Measurements from ENCODE around the gene PLS3.

The PLS3 gene

GRCh38 chrX:115581759-115582615 is 21.0 kb downstream of the PLS3 start:
- Mint-ChIP-seq H3K27ac (no peak overlapping the region), H3K36me3 (ENCODE audit: low read depth) (no peaks in the 10 kb centered on the region), H3K9me3 (no peaks in the 10 kb centered on the region), H3K27me3 (ENCODE audit: low read depth) (no peaks in the 10 kb centered on the region), H3K4me3 (no peak overlapping the region), H3K4me1 (ENCODE audit: low read depth) (peaks cover 7% of the 10 kb centered on the region)
- DNase-seq (ENCODE audit: low spot score) = no peak

DNA sequence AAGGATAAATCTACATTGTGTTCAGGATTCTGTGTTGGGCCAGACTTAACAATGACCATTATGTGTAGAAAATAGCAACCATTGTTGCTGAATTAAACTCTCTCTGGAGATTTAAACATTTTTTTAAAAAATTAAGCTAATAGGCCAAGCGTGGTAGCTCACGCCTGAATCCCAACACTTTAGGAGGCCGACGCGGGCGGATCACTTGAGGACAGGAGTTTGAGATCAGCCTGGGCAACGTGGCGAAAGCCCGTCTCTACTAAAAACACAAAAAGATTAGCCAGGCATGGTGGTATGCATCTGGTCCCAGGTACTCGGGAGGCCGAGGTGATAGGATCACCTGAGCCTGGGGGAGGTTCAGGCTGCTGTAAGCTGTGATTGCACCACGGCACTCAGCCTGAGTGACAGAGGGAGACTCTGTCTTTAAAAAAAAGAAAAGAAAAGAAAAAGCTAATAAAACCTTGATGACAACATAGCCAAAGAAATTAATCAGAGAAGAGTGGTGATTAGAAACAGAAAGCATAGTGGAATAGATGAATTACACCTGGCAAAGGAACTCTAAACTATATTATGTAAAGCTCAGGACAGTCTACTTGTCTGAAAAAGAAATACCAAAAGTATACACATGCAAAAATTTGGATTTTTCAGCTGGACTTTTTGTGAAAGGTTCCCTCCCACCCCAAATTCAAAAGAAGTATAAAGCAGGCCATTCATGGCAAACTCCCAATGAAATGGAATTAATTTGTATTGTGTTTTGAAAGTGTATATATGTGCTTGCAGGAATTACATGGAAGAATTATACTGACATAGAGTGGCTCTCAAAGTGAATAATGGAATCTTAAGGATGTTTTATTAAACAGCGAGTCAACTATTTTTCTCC is 21.9 kb downstream of the PLS3 start:
- Mint-ChIP-seq H3K36me3 (ENCODE audit: low read depth) (no peaks in the 10 kb centered on the region), H3K27ac (no peak overlapping the region), H3K4me3 (no peak overlapping the region), H3K9me3 (no peaks in the 10 kb centered on the region), H3K4me1 (ENCODE audit: low read depth) (peaks cover 7% of the 10 kb centered on the region), H3K27me3 (ENCODE audit: low read depth) (no peaks in the 10 kb centered on the region)
- DNase-seq (ENCODE audit: low spot score) = no peak

DNA sequence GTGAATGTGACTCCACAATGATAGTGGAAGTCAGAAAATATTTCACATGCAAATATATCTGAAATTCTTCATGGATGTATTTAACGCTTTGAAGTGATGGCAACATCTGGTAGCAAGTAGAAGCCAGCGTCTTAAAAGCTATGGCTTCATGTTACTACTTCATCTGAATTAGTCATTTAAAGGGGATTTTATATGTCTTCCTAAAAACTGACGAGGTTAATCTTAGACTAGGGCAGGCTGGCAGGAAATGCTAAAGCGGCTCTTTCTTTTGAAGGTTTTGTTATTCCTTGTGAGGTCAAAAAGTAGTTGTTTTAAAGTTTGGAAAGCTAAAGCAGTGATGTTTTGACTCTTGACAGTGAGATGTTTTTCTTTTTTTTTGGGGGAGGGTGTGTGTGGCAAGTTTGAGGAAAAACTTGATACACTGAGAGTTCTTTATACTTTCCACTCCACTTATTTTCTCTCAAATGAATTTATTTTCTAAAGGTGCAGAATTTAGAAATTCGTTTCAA is 22.6 kb downstream of the PLS3 start:
- no peak for DNase-seq (ENCODE audit: low spot score)
- no peaks in the 10 kb centered on the region for H3K9me3 Mint-ChIP-seq
- no peaks in the 10 kb centered on the region for H3K27me3 Mint-ChIP-seq (ENCODE audit: low read depth)
- H3K36me3 Mint-ChIP-seq (ENCODE audit: low read depth) = no peaks in the 10 kb centered on the region
- no peak overlapping the region for H3K4me3 Mint-ChIP-seq
- H3K4me1 Mint-ChIP-seq (ENCODE audit: low read depth) = peaks cover 7% of the 10 kb centered on the region
- no peak overlapping the region for H3K27ac Mint-ChIP-seq

DNA sequence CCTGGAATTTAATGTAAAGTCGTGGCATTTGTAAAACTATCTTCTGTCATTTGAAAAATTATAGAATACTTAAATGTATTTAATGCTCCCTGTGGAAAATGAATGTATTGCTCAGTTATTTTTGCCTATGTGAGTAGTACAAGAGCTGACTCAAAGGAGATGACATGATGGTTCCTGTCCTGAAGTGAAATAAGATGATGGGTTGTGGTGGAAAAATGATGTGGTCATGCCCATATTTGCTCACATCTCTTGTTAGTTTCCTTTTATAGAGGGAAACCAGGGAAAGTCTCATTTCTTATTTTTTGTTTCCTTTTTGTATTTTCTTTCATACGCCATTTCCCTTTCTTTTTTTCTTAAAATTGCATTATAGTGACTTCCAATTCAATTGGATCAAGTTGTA is 23.7 kb downstream of the PLS3 start:
- Mint-ChIP-seq H3K4me3 (no peak overlapping the region), H3K36me3 (ENCODE audit: low read depth) (no peaks in the 10 kb centered on the region), H3K27me3 (ENCODE audit: low read depth) (no peaks in the 10 kb centered on the region), H3K4me1 (ENCODE audit: low read depth) (peaks cover 7% of the 10 kb centered on the region), H3K9me3 (no peaks in the 10 kb centered on the region), H3K27ac (no peak overlapping the region)
- DNase-seq (ENCODE audit: low spot score) = peak; percentile 7

- Mint-ChIP-seq H3K27ac (no peak overlapping the region), H3K27me3 (ENCODE audit: low read depth) (no peaks in the 10 kb centered on the region), H3K9me3 (no peaks in the 10 kb centered on the region), H3K36me3 (ENCODE audit: low read depth) (no peaks in the 10 kb centered on the region), H3K4me1 (ENCODE audit: low read depth) (peaks cover 7% of the 10 kb centered on the region), H3K4me3 (no peak overlapping the region)
- DNase-seq (ENCODE audit: low spot score) = no peak
These were observed 27.2 kb downstream of the PLS3 start for GRCh38 chrX:115588179-115588578.

DNA sequence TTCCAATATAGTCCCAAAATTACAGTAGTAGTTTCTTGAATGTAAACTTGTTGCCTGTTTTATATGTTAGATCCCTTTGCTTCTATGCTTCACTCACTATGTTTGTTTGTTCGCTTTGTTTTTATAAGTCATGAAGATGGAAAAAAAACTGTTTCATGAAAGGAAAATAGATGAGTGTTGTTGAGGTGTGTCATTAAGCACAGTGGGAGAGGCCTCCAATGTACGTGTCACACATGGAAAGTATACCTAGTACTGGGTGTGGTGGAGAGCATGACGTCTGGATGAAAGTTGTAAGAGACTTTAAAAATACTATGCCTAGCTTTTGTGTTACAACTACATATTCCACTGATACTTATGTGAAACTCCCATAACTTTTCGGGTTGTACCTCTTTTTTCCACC is 28.4 kb downstream of the PLS3 start:
- H3K4me3 Mint-ChIP-seq = no peak overlapping the region
- H3K27ac Mint-ChIP-seq = no peak overlapping the region
- no peaks in the 10 kb centered on the region for H3K36me3 Mint-ChIP-seq (ENCODE audit: low read depth)
- H3K27me3 Mint-ChIP-seq (ENCODE audit: low read depth) = no peaks in the 10 kb centered on the region
- peaks cover 2% of the 10 kb centered on the region for H3K4me1 Mint-ChIP-seq (ENCODE audit: low read depth)
- DNase-seq (ENCODE audit: low spot score) = no peak
- H3K9me3 Mint-ChIP-seq = no peaks in the 10 kb centered on the region

GRCh38 chrX:115591420-115591819 is 30.4 kb downstream of the PLS3 start:
- Mint-ChIP-seq H3K27ac (no peak overlapping the region), H3K9me3 (no peaks in the 10 kb centered on the region), H3K36me3 (ENCODE audit: low read depth) (no peaks in the 10 kb centered on the region), H3K4me1 (ENCODE audit: low read depth) (no peaks in the 10 kb centered on the region), H3K27me3 (ENCODE audit: low read depth) (no peaks in the 10 kb centered on the region), H3K4me3 (no peak overlapping the region)
- DNase-seq (ENCODE audit: low spot score) = no peak

- H3K4me1 Mint-ChIP-seq (ENCODE audit: low read depth) = no peaks in the 10 kb centered on the region
- no peaks in the 10 kb centered on the region for H3K36me3 Mint-ChIP-seq (ENCODE audit: low read depth)
- no peak overlapping the region for H3K4me3 Mint-ChIP-seq
- no peaks in the 10 kb centered on the region for H3K27me3 Mint-ChIP-seq (ENCODE audit: low read depth)
- no peak overlapping the region for H3K27ac Mint-ChIP-seq
- H3K9me3 Mint-ChIP-seq = no peaks in the 10 kb centered on the region
- DNase-seq (ENCODE audit: low spot score) = no peak
These were observed 31.2 kb downstream of the PLS3 start for GRCh38 chrX:115591856-115592842.

DNA sequence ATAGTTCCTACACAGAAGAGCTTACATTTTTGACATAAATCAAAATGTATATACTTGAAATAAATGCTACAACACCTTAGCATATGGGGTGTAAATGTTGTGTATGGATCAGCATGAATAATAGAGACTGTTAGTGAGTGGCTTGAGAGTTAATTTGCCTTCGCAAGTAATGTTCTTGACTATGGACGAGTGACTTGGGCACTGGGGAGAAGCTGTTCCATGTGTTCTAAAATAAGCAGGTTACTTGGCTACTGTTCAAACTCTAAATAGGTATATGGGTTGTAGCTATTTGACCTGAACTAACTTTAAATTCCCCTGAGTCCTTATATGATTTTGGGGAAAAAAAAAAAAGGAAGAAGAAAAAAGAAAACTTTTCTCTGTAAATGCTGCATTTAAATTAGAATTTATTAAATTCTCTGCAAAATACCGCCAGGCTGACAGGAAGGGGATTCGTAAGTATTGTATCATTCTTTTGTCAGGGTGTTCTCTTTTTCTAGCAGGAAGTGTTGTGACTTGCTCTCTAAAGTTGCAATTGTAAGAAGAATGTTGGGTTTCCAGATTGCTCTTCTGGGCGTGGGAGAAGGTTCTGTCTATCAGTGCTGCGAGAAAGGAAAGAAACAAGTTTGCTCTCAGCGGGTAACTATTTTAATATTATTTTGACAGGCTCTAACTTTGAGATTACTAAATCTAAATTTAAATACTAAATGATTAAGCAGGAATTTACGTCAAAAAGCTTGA is 32.2 kb downstream of the PLS3 start:
- Mint-ChIP-seq H3K36me3 (ENCODE audit: low read depth) (no peaks in the 10 kb centered on the region), H3K4me1 (ENCODE audit: low read depth) (no peaks in the 10 kb centered on the region), H3K27me3 (ENCODE audit: low read depth) (no peaks in the 10 kb centered on the region), H3K9me3 (no peaks in the 10 kb centered on the region), H3K27ac (no peak overlapping the region), H3K4me3 (no peak overlapping the region)
- DNase-seq (ENCODE audit: low spot score) = no peak

DNA sequence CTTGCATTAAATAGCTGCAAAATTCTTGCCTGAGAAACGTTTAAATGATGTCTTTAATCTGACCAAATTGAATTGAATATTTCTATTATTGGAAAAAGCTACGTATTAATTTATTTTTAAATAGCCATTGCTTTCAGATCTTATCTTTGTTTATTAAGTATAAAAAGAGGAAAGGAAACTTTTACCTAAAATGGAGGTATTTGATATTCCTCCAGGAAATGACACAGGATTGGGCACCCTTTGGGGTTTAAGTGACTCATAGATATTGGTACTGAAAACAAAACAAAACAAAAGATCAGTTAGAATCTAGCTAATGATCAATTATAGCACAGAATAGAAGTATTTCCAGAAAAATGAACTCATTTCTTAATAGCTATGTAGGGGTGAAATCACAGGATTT is 34.1 kb downstream of the PLS3 start:
- Mint-ChIP-seq H3K27me3 (ENCODE audit: low read depth) (no peaks in the 10 kb centered on the region), H3K4me1 (ENCODE audit: low read depth) (no peaks in the 10 kb centered on the region), H3K4me3 (no peak overlapping the region), H3K9me3 (no peaks in the 10 kb centered on the region), H3K27ac (no peak overlapping the region), H3K36me3 (ENCODE audit: low read depth) (no peaks in the 10 kb centered on the region)
- no peak for DNase-seq (ENCODE audit: low spot score)

- H3K4me1 Mint-ChIP-seq (ENCODE audit: low read depth) = no peaks in the 10 kb centered on the region
- H3K27ac Mint-ChIP-seq = no peak overlapping the region
- H3K4me3 Mint-ChIP-seq = no peak overlapping the region
- no peaks in the 10 kb centered on the region for H3K9me3 Mint-ChIP-seq
- no peaks in the 10 kb centered on the region for H3K36me3 Mint-ChIP-seq (ENCODE audit: low read depth)
- no peaks in the 10 kb centered on the region for H3K27me3 Mint-ChIP-seq (ENCODE audit: low read depth)
- no peak for DNase-seq (ENCODE audit: low spot score)
These were observed 37.6 kb downstream of the PLS3 start for GRCh38 chrX:115598556-115598955.

DNA sequence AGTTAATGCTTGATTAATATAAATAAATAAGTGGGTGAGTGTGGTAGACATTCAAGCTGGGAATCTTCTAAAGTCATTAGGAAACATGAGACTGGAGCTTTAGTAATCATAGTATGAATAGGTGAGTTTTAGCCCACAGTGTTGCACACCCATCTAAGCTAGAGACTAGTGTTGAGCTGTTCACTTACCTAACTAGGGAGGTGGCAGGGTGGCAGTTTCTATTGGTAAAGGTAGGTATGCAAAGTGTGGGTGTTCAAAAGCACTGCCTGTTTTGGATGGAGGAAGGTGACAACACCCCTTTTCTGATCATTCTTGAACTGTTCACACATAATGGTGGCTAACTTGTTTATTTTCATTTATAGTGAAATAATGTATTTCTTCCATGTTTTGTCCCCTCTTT is 41.3 kb downstream of the PLS3 start:
- Mint-ChIP-seq H3K36me3 (ENCODE audit: low read depth) (no peaks in the 10 kb centered on the region), H3K4me1 (ENCODE audit: low read depth) (no peaks in the 10 kb centered on the region), H3K4me3 (no peak overlapping the region), H3K27ac (no peak overlapping the region), H3K27me3 (ENCODE audit: low read depth) (no peaks in the 10 kb centered on the region), H3K9me3 (no peaks in the 10 kb centered on the region)
- DNase-seq (ENCODE audit: low spot score) = no peak

Data from T-helper 2 cell treated with Interferon-gamma antibody and Interleukin-4, amounts not matched to agents 5 μg/mL and 100 μg/mL, for 36 hours (primary cell).